ENCODE results near the gene CCNO. TPM values are rescaled to one million over a fixed set of nuclear protein-coding genes. Genes with fewer than 3 reads are reported as not detected.

CCNO gene
- total RNA-seq, 3 donors from 2014 or later = 0.32 to 4.3 (median 3.2) TPM

- no peak overlapping the region for H3K27ac ChIP-seq
- TF ChIP-seq CTCF (IDR thresholded peaks at IDR 0.05) = no peak
- no peak for TF ChIP-seq POLR2A (IDR thresholded peaks at IDR 0.05)
- no peak for TF ChIP-seq POLR2AphosphoS5 (IDR thresholded peaks at IDR 0.05)
- no peak overlapping the region for H3K4me3 ChIP-seq
- H3K9me3 ChIP-seq = no peaks in the 10 kb centered on the region
- H3K4me1 ChIP-seq = peaks cover 0 to 7% of the 10 kb centered on the region in 2 donors
- peaks cover 2 to 47% of the 10 kb centered on the region in 2 donors for H3K27me3 ChIP-seq
- no peak for DNase-seq (ENCODE audit: low spot score in 2 of 2)
- intact Hi-C loops (cut with DNase I; ENCODE audit: low total_unique reads) = no loop called here
- no peaks in the 10 kb centered on the region for H3K36me3 ChIP-seq
Measured at GRCh38 chr5:55219770-55220169, 13.6 kb downstream of the CCNO start.

- no peak for DNase-seq (ENCODE audit: low spot score in 2 of 2)
- Histone ChIP-seq H3K4me1 (peaks cover 0 to 7% of the 10 kb centered on the region in 2 donors), H3K9me3 (no peaks in the 10 kb centered on the region), H3K27ac (no peak overlapping the region), H3K4me3 (no peak overlapping the region), H3K36me3 (no peaks in the 10 kb centered on the region), H3K27me3 (peaks cover 2 to 39% of the 10 kb centered on the region in 2 donors)
- intact Hi-C loops (cut with DNase I; ENCODE audit: low total_unique reads) = no loop called here
- TF ChIP-seq POLR2A (IDR thresholded peaks at IDR 0.05) (no peak), POLR2AphosphoS5 (IDR thresholded peaks at IDR 0.05) (no peak), CTCF (IDR thresholded peaks at IDR 0.05) (no peak)
Measured at GRCh38 chr5:55218967-55219366, 14.4 kb downstream of the CCNO start.

- Histone ChIP-seq H3K4me1 (no peaks in the 10 kb centered on the region), H3K9me3 (no peaks in the 10 kb centered on the region), H3K27ac (no peak overlapping the region), H3K27me3 (no peaks in the 10 kb centered on the region), H3K4me3 (no peak overlapping the region), H3K36me3 (no peaks in the 10 kb centered on the region)
- no peak for DNase-seq (ENCODE audit: low spot score in 2 of 2)
- no peak for TF ChIP-seq POLR2A (IDR thresholded peaks at IDR 0.05)
- no peak for TF ChIP-seq CTCF (IDR thresholded peaks at IDR 0.05)
- TF ChIP-seq POLR2AphosphoS5 (IDR thresholded peaks at IDR 0.05) = no peak
- intact Hi-C loops (cut with DNase I; ENCODE audit: low total_unique reads) = no loop called here
Measured at GRCh38 chr5:55211184-55211874, 22.1 kb downstream of the CCNO start.

- DNase-seq (ENCODE audit: low spot score in 2 of 2) = no peak
- TF ChIP-seq POLR2AphosphoS5 (IDR thresholded peaks at IDR 0.05) (no peak), CTCF (IDR thresholded peaks at IDR 0.05) (no peak), POLR2A (IDR thresholded peaks at IDR 0.05) (no peak)
- Histone ChIP-seq H3K27me3 (no peaks in the 10 kb centered on the region), H3K27ac (no peak overlapping the region), H3K9me3 (no peaks in the 10 kb centered on the region), H3K4me1 (no peaks in the 10 kb centered on the region), H3K36me3 (no peaks in the 10 kb centered on the region), H3K4me3 (no peak overlapping the region)
- intact Hi-C loops (cut with DNase I; ENCODE audit: low total_unique reads) = no loop called here
Measured at GRCh38 chr5:55205001-55205400, 28.4 kb downstream of the CCNO start.

- H3K36me3 ChIP-seq = no peaks in the 10 kb centered on the region
- TF ChIP-seq POLR2AphosphoS5 (IDR thresholded peaks at IDR 0.05) (no peak), POLR2A (IDR thresholded peaks at IDR 0.05) (no peak), CTCF (IDR thresholded peaks at IDR 0.05) (no peak)
- no peak overlapping the region for H3K4me3 ChIP-seq
- no peak for DNase-seq (ENCODE audit: low spot score in 2 of 2)
- no peaks in the 10 kb centered on the region for H3K9me3 ChIP-seq
- H3K4me1 ChIP-seq = no peaks in the 10 kb centered on the region
- no peak overlapping the region for H3K27ac ChIP-seq
- H3K27me3 ChIP-seq = peaks cover 0 to 6% of the 10 kb centered on the region in 2 donors
- intact Hi-C loops (cut with DNase I; ENCODE audit: low total_unique reads) = no loop called here
Measured at GRCh38 chr5:55191165-55191564, 42.2 kb downstream of the CCNO start.

Measured in breast epithelium (tissue), 4 donors.